ENCODE data around the gene R3HDML.

DNA sequence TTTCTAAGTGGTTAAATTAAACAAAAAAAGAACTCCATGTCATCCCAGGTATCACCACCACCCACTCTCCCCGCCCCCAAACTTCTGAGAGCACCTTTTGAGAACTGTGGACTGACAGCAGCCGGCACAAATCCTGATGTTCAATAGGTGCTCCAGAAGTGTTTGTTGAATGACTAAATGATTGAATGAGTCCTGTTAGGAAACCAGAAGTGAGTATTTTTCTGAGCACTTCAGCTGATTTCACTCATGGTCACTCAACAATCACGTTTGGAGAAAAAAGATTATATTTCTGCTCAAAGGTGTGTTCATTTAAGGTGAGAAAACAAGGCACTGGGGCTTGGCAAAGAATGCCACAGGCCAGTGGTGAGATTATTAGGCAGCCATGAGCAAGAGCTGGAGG, 12.5 kb downstream of the R3HDML start:
- TF ChIP-seq YY1 (IDR thresholded peaks at IDR 0.05; ENCODE audit: insufficient read depth, insufficient read length) (no peak), SUZ12 (IDR thresholded peaks at IDR 0.05; ENCODE audit: extremely low read depth, insufficient read depth, insufficient read length) (no peak)
